GM18517 (cell line): ENCODE data around the gene TNFSF13.
"Not testable (repeated sequence)": the region's sequence is repeated elsewhere in the genome, so short reads cannot be mapped to it uniquely, and the experiment has no call there.

ENCODE experiments used
- ATAC-seq: cut with Tn5 transposase; IDR thresholded peaks from one replicate; pipeline ENCODE4 v1.9.1; 2021; ENCODE audit warnings: mild to moderate bottlenecking, moderate library complexity; ENCODE audit not compliant: unreplicated experiment

Gene TNFSF13

GRCh38 chr17:7589891-7590691, 31.5 kb downstream of the TNFSF13 start, which contains the start of gene SOX15:
SOX15 (minus strand) TSS chr17:7590094; CDS start chr17:7589676, 418 bp downstream.
- ATAC-seq, result no peak

DNA sequence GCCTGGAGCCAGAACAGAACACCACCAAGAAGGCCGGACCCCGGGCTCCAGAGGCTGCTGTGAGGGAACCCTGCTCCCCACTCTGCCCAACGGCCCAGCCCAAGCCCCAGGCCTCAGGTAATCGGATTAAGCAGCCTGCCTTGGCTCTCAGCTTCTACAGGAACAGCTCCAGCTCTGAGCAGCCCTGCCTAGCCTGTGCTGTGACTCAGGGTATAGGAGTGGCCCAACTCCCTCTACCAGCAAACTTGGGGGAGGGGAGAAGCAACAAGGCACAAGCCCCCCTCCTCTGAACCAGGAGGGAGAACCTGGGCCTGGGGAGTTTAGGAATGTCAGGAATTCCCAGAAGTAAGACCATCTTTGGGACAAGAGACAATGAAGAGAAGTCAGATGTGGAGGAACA, 32.2 kb downstream of the TNFSF13 start:
- ATAC-seq, result no peak

DNA sequence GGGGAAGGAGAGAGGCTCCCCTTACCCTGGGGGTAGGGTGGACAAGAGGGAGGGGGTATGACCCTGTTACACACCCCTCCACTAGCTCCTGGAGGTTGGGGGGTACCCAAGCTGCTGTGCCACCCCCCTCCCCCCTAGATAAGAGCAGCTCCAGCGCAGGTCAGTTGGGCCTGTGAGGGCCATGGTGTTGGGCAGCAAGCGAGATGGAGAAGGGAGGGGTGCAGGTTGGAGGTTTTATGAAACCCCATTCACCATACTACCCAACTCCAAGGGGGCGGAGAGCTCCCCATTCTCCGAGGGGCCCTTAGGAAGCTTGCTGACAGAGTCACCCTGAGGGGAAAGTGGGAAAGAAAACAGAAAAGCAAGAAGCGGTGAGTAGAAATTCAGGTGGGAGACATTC, 33.0 kb downstream of the TNFSF13 start:
- ATAC-seq, result no peak

- no peak for ATAC-seq
Measured at GRCh38 chr17:7592422-7593021, 34.0 kb downstream of the TNFSF13 start.

DNA sequence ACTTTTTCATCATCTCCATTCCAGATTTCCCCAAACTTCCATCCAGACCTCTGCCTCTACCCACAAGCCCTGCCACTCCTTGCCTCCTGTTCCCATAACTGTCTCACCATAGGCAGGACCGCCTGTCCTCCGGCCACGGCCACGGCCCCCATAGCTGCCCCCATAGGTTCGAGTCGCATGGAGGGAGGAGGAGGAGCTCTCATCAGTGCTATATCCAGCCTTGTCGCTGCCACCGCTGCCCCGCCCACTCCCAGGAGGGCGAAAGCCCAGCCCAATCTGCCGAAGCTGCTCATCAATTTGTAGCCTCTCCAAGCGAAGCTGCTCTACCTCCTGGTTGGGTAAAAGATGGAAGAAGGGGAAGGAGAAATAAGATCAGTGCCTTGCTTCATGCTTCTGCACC, 34.7 kb downstream of the TNFSF13 start:
- no peak for ATAC-seq

DNA sequence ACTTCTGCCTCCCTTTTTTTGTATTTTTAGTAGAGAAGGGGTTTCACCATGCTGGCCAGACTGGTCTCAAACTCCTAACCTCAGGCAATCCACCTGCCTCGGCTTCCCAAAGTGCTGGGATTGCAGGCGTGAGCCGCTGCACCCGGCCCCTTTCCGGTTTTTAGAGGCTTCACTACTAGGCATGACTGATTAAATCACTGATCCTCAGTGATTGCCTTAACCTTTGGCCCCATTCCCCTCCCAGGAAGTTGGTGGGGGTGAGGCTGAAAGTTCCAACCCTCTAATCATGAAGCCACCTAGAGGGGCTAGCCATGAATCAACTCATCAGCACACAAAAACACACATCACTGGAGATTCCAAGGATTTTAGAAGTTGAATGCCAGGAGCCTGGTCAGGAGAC, 39.0 kb downstream of the TNFSF13 start:
- ATAC-seq, result not testable (repeated sequence)

GRCh38 chr17:7606280-7606679, 47.7 kb downstream of the TNFSF13 start:
- ATAC-seq, result no peak

GRCh38 chr17:7610641-7611040, 52.1 kb downstream of the TNFSF13 start:
- no peak for ATAC-seq
